MCF 10A (cell line): Measurements from ENCODE around the gene IGF1R. TPM values are rescaled to one million over a fixed set of nuclear protein-coding genes. Genes with fewer than 3 reads are reported as not detected.

Source experiments
- BruUV-seq: library from RNA; stranded (reverse); fragments of 400-500 nt; replicated peaks from 2 replicates; lab custom pipeline; 2021; lab: Mats Ljungman, UMichigan
- CTCF ChIA-PET: fragments of 300-600 bp; sonication (Branson Sonifier 250); formaldehyde crosslinking; extraction: SDS; loops from one replicate; lab custom pipeline; 2021; ENCODE audit warnings: antibody characterized with exemption, inconsistent platforms; lab: Yijun Ruan, JAX
- POLR2A ChIA-PET: fragments of 300-600, 350-650 bp; sonication (Branson Sonifier 250); formaldehyde crosslinking; extraction: SDS; loops from one replicate; lab custom pipeline; 2020; ENCODE audit warnings: antibody characterized with exemption, inconsistent platforms; lab: Yijun Ruan, JAX
- DNase-seq: peaks from one replicate; pipeline ENCODE4 v3.0.0-alpha.2; 2018; ENCODE audit not compliant: unreplicated experiment
- H3K27ac Mint-ChIP-seq: one replicate; pipeline ENCODE4 v1.8.0; 2022; ENCODE audit warnings: mild to moderate bottlenecking, low read depth, mixed read lengths; ENCODE audit not compliant: unreplicated experiment
- H3K27me3 Mint-ChIP-seq: one replicate; pipeline ENCODE4 v1.8.0; 2022; ENCODE audit warnings: mixed read lengths; ENCODE audit not compliant: insufficient read depth, unreplicated experiment
- H3K36me3 Mint-ChIP-seq: one replicate; pipeline ENCODE4 v1.8.0; 2022; ENCODE audit warnings: mild to moderate bottlenecking, moderate library complexity, mixed read lengths; ENCODE audit not compliant: insufficient read depth, unreplicated experiment
- H3K4me1 Mint-ChIP-seq: one replicate; pipeline ENCODE4 v1.8.0; 2022; ENCODE audit warnings: mixed read lengths; ENCODE audit not compliant: insufficient read depth, unreplicated experiment
- H3K4me3 Mint-ChIP-seq: one replicate; pipeline ENCODE4 v1.8.0; 2022; ENCODE audit warnings: mild to moderate bottlenecking, moderate library complexity, mixed read lengths; ENCODE audit not compliant: unreplicated experiment
- H3K9me3 Mint-ChIP-seq: one replicate; pipeline ENCODE4 v1.8.0; 2022; ENCODE audit warnings: mixed read lengths; ENCODE audit not compliant: unreplicated experiment
- intact Hi-C: fragments of 100-400 bp; cut with micrococcal nuclease; formaldehyde crosslinking; loops from 2 replicates; pipeline ENCODE4 v1.14.1; 2022
- total RNA-seq: library from RNA; stranded (reverse); gene quantifications from 2 replicates; pipeline ENCODE4 v1.2.3, GENCODE V29; 2022
- TF ChIP-seq, protein P1 (sequence below): fragments of 200-600 bp; IDR thresholded peaks from one replicate; pipeline ENCODE4 v1.8.0; 2022; ENCODE audit warnings: antibody characterized with exemption, mild to moderate bottlenecking; ENCODE audit not compliant: unreplicated experiment

The IGF1R gene
- total RNA-seq, 1 experiment from 2014 or later: 53.3 TPM

DNA sequence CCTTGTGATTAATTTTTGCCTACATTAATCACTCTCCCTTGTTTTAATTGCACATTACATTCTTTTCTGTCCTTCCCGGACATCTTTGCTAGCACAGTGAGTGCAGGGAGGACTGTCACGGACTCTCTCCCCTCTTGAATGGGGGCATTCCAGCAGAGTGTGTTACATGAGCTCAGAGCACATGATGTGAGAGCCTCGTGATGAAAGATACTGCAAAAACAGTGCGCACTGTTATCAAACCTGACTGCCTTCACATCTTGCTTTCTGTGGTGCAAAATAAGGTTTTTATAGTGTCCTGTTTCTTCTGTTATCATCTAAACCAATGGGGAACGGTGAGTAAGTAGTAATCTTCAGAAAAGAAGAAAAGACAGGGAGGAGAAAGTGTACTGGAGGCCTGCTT, 191.7 kb downstream of the IGF1R start:
- BruUV-seq: no TSS peak
- CTCF ChIA-PET: no interaction called here

DNA sequence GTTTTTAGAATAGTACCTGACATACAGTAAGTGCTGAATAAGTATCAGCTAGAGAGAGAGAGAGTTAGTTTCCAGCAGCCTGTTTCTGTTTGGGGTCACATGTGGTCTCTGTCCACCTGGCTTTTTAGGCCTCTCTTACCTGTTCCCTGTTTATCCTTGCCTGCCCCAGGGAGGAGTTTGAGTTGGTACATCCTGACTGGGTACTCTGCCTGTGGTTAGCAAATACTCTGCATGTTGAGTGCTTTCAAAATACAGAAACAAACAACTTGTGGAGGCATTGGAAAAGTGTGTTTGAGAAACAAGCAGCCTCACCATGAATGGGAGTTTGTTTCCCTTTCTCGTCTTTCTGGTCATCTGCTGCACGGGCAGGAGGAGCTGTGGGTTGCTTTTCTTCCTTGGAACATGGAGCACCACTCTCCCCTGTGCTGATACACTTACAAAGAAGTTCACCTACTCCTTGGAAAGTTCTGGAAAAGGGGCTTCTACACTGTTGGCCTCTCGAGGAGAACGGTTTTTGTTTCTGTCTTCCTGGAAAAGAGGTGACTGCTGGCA, 193.2 kb downstream of the IGF1R start:
- POLR2A ChIA-PET: interaction anchor here (0.9 kb wide), 1 partner anchor 39 kb away, joined by 5 read pairs; no protein-coding TSS in a partner anchor
- peaks cover 4% of the 10 kb centered on the region for H3K36me3 Mint-ChIP-seq
- BruUV-seq: no TSS peak
- CTCF ChIA-PET: no interaction called here
- peaks cover 22% of the 10 kb centered on the region for H3K4me1 Mint-ChIP-seq
- DNase-seq: no peak
- TF ChIP-seq, protein P1, sequence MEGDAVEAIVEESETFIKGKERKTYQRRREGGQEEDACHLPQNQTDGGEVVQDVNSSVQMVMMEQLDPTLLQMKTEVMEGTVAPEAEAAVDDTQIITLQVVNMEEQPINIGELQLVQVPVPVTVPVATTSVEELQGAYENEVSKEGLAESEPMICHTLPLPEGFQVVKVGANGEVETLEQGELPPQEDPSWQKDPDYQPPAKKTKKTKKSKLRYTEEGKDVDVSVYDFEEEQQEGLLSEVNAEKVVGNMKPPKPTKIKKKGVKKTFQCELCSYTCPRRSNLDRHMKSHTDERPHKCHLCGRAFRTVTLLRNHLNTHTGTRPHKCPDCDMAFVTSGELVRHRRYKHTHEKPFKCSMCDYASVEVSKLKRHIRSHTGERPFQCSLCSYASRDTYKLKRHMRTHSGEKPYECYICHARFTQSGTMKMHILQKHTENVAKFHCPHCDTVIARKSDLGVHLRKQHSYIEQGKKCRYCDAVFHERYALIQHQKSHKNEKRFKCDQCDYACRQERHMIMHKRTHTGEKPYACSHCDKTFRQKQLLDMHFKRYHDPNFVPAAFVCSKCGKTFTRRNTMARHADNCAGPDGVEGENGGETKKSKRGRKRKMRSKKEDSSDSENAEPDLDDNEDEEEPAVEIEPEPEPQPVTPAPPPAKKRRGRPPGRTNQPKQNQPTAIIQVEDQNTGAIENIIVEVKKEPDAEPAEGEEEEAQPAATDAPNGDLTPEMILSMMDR: no peak
- H3K27ac Mint-ChIP-seq: no peak overlapping the region
- no peak overlapping the region for H3K4me3 Mint-ChIP-seq
- H3K27me3 Mint-ChIP-seq: no peaks in the 10 kb centered on the region
- H3K9me3 Mint-ChIP-seq: no peaks in the 10 kb centered on the region
- intact Hi-C loops: no loop called here

More for the DNA sequence above, 191.7 kb downstream of the IGF1R start:
- peaks cover 15% of the 10 kb centered on the region for H3K4me1 Mint-ChIP-seq
- H3K4me3 Mint-ChIP-seq: no peak overlapping the region
- no peaks in the 10 kb centered on the region for H3K9me3 Mint-ChIP-seq
- peaks cover 4% of the 10 kb centered on the region for H3K36me3 Mint-ChIP-seq
- H3K27ac Mint-ChIP-seq: no peak overlapping the region
- no peaks in the 10 kb centered on the region for H3K27me3 Mint-ChIP-seq
- TF ChIP-seq, protein P1: no peak
- intact Hi-C loops: no loop called here
- no peak for DNase-seq
- POLR2A ChIA-PET: no interaction called here

DNA sequence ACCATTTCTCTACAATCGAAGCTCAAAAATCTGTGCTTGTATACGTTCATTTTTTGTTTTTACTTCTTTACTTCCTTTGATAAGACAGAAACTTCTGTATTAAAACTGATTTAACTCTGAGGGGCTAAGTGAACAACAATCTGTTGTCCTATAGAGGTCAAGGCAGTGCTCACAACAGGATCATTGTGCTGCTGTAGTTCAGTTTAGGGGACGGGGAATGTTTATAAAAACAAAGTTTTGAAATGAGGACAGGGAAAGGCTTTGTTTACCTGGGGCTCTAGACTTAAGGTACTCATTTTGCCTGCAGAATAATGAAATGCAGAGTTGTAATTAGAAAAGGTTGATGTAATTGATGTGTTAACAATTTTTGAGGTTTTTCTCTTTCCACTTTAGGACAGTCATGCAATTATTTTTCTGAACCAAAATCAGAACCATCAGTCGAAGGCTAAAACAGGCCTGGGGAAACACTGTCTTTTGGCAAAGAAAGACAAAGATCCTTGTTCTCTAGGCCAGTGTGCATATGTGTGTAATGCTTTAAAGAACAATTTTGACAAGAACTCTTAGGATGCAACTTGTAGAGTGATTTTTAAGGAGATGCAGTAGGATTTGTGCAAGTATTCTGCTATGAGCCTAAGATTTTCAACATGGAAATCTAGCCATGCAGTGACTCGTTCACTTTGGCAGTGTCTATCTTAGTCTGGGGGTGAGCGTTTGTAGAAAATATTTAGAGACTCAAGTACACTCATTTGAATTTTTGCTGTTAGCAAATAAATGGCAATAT, 194.0 kb downstream of the IGF1R start:
- no peak overlapping the region for H3K4me3 Mint-ChIP-seq
- H3K27me3 Mint-ChIP-seq: no peaks in the 10 kb centered on the region
- no peaks in the 10 kb centered on the region for H3K9me3 Mint-ChIP-seq
- peaks cover 1% of the 10 kb centered on the region for H3K36me3 Mint-ChIP-seq
- intact Hi-C loops: no loop called here
- peaks cover 22% of the 10 kb centered on the region for H3K4me1 Mint-ChIP-seq
- H3K27ac Mint-ChIP-seq: no peak overlapping the region
- CTCF ChIA-PET: interaction anchor here (0.6 kb wide), 1 partner anchor 31 kb away, joined by 4 read pairs; no protein-coding TSS in a partner anchor
- TF ChIP-seq, protein P1: no peak
- POLR2A ChIA-PET: interaction anchor here (0.5 kb wide), 1 partner anchor 40 kb away, joined by 4 read pairs; no protein-coding TSS in a partner anchor
- DNase-seq: no peak
- BruUV-seq: no TSS peak

DNA sequence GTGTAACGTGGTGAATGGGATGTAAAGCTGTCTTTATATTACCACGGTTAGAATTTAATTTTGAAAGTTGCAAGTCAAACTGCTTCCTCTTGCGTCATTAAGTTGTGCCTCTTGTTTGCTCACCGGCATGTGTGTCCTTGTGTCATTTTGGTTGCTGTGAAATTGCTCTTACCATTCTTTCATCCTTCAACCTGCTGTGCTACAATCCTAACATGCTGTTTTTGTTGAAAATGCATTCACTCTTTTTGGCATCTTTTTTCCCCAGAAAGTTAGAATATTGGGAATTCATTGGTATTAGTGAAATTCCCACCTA, 194.6 kb downstream of the IGF1R start:
- H3K27me3 Mint-ChIP-seq: no peaks in the 10 kb centered on the region
- POLR2A ChIA-PET: interaction anchor here (0.5 kb wide), 1 partner anchor 40 kb away, joined by 4 read pairs; no protein-coding TSS in a partner anchor
- no peak overlapping the region for H3K27ac Mint-ChIP-seq
- H3K4me3 Mint-ChIP-seq: no peak overlapping the region
- CTCF ChIA-PET: interaction anchor here (1.4 to 1.5 kb wide), 2 partner anchors 63 to 401 kb away, joined by 3 to 5 read pairs; no protein-coding TSS in a partner anchor
- DNase-seq: no peak
- H3K9me3 Mint-ChIP-seq: no peaks in the 10 kb centered on the region
- no TSS peak for BruUV-seq
- peaks cover 22% of the 10 kb centered on the region for H3K4me1 Mint-ChIP-seq
- peaks cover 7% of the 10 kb centered on the region for H3K36me3 Mint-ChIP-seq
- intact Hi-C loops: no loop called here
- TF ChIP-seq, protein P1: no peak
